HG02798 (cell line): Measurements from ENCODE around the gene VPS26A.

Source experiments
- ATAC-seq: cut with Tn5 transposase; IDR thresholded peaks from one replicate; pipeline ENCODE4 v1.9.1; 2021; ENCODE audit warnings: mild to moderate bottlenecking; ENCODE audit not compliant: unreplicated experiment, poor library complexity

Gene VPS26A

GRCh38 chr10:69123747-69124562, at the start of gene VPS26A:
Gene VPS26A, plus strand, starts transcription at chr10:69124178. Its CDS starts 100 bp downstream, at chr10:69124278.
- ATAC-seq: peak; percentile 89

GRCh38 chr10:69074532-69074931, 49.4 kb upstream of the VPS26A start:
- no peak for ATAC-seq

- ATAC-seq: no peak
These were observed 48.5 kb upstream of the VPS26A start for GRCh38 chr10:69075431-69075830.

GRCh38 chr10:69078311-69078710, 45.7 kb upstream of the VPS26A start:
- ATAC-seq: no peak

- no peak for ATAC-seq
These were observed 43.8 kb upstream of the VPS26A start for GRCh38 chr10:69080226-69080625.

- ATAC-seq: no peak
These were observed 37.9 kb upstream of the VPS26A start for GRCh38 chr10:69086001-69086509.

GRCh38 chr10:69087590-69088470, 36.1 kb upstream of the VPS26A start, which contains the start of gene SRGN:
Gene SRGN, plus strand, starts transcription at chr10:69088103. Its CDS starts 55 bp downstream, at chr10:69088158.
- peak; percentile 69 for ATAC-seq

GRCh38 chr10:69088471-69088769, 35.6 kb upstream of the VPS26A start:
- no peak for ATAC-seq

- no peak for ATAC-seq
These were observed 35.0 kb upstream of the VPS26A start for GRCh38 chr10:69088801-69089501.

- ATAC-seq: peak; percentile 41
These were observed 34.1 kb upstream of the VPS26A start for GRCh38 chr10:69089638-69090599.

GRCh38 chr10:69090685-69091084, 33.3 kb upstream of the VPS26A start:
- ATAC-seq: no peak

- ATAC-seq: no peak
These were observed 32.8 kb upstream of the VPS26A start for GRCh38 chr10:69091143-69091651.

- peak; percentile 40 for ATAC-seq
These were observed 30.8 kb upstream of the VPS26A start for GRCh38 chr10:69092959-69093850.

- no peak for ATAC-seq
These were observed 30.0 kb upstream of the VPS26A start for GRCh38 chr10:69093933-69094332.

GRCh38 chr10:69096045-69096444, 27.9 kb upstream of the VPS26A start:
- peak; percentile 54 for ATAC-seq

GRCh38 chr10:69097729-69098128, 26.2 kb upstream of the VPS26A start:
- ATAC-seq: no peak

- no peak for ATAC-seq
These were observed 23.7 kb upstream of the VPS26A start for GRCh38 chr10:69100136-69100872.
